ENCODE results near the gene KLHL17.

GRCh38 chr1:981955-982558 lies 21.7 kb downstream of the KLHL17 start, which contains the start of gene PERM1:
- TF ChIP-seq POLR2AphosphoS2 (conservative IDR thresholded peaks at IDR 0.05; ENCODE audit: low read length) (no peak), ZNF302 (CRISPR knock-in tag; IDR thresholded peaks at IDR 0.05) (no peak), CEBPB (IDR thresholded peaks at IDR 0.05) (no peak), TP53 (CRISPR knock-in tag; IDR thresholded peaks at IDR 0.05) (no peak), FOSB (CRISPR knock-in tag; IDR thresholded peaks at IDR 0.05) (no peak), RNF2 (IDR thresholded peaks at IDR 0.05; ENCODE audit: borderline replicate concordance, low read depth) (no peak), JUN (IDR thresholded peaks at IDR 0.05) (no peak), SMC3 (IDR thresholded peaks at IDR 0.05) (no peak), CTCF (IDR thresholded peaks at IDR 0.05) (no peak), BHLHE40 (IDR thresholded peaks at IDR 0.05; ENCODE audit: low read depth, low read length) (no peak), CBX2 (IDR thresholded peaks at IDR 0.05; ENCODE audit: borderline replicate concordance, low read depth) (no peak), POLR2A (IDR thresholded peaks at IDR 0.05; ENCODE audit: low read length) (no peak), HES2 (IDR thresholded peaks at IDR 0.05) (no peak), HOXA7 (CRISPR knock-in tag; IDR thresholded peaks at IDR 0.05) (no peak)
